BLaER1 treated with 17β-estradiol and CSF1 and Interleukin-3, amounts not matched to agents 10 nM and 100 nM (cell line): Measurements from ENCODE around the gene LMNTD2.

Experiments used
- H3K27ac ChIP-seq, 11 experiments: shearing (Covaris generic); formaldehyde crosslinking; 2 replicates each; pipeline ENCODE4 v1.8.1; 2022
- H3K27me3 ChIP-seq, 11 experiments: shearing (Covaris generic); formaldehyde crosslinking; 2 replicates each; pipeline ENCODE4 v1.8.1; 2022
- H3K36me3 ChIP-seq, 11 experiments: shearing (Covaris generic); formaldehyde crosslinking; 2 replicates each; pipeline ENCODE4 v1.8.1; 2022
- H3K4me1 ChIP-seq, 10 experiments: shearing (Covaris generic); formaldehyde crosslinking; 2 replicates each; pipeline ENCODE4 v1.8.1; 2022
- H3K4me2 ChIP-seq, 11 experiments: shearing (Covaris generic); formaldehyde crosslinking; 2 replicates each; pipeline ENCODE4 v1.8.1; 2022
- H3K4me3 ChIP-seq, 10 experiments: shearing (Covaris generic); formaldehyde crosslinking; 2 replicates each; pipeline ENCODE4 v1.8.1; 2022
- H3K9ac ChIP-seq, 11 experiments: shearing (Covaris generic); formaldehyde crosslinking; 2 replicates each; pipeline ENCODE4 v1.8.1; 2022
- H3K9me3 ChIP-seq, 11 experiments: shearing (Covaris generic); formaldehyde crosslinking; replicated peaks in 1 of 11; 2 replicates each; pipeline ENCODE4 v1.8.1; 2022
- H4K20me1 ChIP-seq, 11 experiments: shearing (Covaris generic); formaldehyde crosslinking; 2 replicates each; pipeline ENCODE4 v1.8.1; 2022
- Cebpa-rat ChIP-seq, 11 experiments: shearing (Covaris generic); IDR thresholded peaks; 2 replicates each; pipeline ENCODE4 v1.8.1; 2022

The LMNTD2 gene

DNA sequence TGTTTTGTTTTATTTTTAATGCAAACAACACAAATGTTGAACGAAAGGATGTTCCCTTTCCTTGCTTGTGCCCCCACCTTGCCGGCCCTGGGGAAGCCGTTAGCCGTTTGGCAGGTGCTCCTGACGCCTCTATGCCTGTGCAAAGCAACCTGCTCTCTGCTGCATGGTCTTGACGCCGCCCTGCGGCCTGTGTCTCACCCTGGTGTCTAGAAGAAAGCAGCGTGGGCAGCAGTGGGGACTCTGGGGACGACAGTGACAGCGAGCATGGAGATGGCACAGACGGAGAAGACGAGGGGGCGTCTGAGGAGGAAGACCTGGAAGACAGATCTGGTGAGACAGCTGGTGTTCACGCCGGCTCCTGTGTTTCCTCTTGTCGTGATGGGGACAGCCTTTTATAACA lies 21.2 kb upstream of the LMNTD2 start:
- no peak overlapping the region for H3K4me3 ChIP-seq
- no peak for TF ChIP-seq Cebpa-rat (IDR thresholded peaks at IDR 0.05)
- H3K27me3 ChIP-seq = no peaks in the 10 kb centered on the region
- H3K9ac ChIP-seq = 0 out of 22 replicates have a peak overlapping the region, but pooled peaks of 3 of the 11 experiments have one; percentile 4 to 31 (median 15)
- peaks cover 19 to 42% (median 34%) of the 10 kb centered on the region in 10 experiments for H3K4me1 ChIP-seq
- H4K20me1 ChIP-seq = peaks cover 92 to 100% (median 100%) of the 10 kb centered on the region in 11 experiments
- peaks cover 49 to 92% (median 75%) of the 10 kb centered on the region in 11 experiments for H3K36me3 ChIP-seq
- no peaks in the 10 kb centered on the region for H3K9me3 ChIP-seq
- H3K27ac ChIP-seq = no peak overlapping the region
- no peak overlapping the region for H3K4me2 ChIP-seq

DNA sequence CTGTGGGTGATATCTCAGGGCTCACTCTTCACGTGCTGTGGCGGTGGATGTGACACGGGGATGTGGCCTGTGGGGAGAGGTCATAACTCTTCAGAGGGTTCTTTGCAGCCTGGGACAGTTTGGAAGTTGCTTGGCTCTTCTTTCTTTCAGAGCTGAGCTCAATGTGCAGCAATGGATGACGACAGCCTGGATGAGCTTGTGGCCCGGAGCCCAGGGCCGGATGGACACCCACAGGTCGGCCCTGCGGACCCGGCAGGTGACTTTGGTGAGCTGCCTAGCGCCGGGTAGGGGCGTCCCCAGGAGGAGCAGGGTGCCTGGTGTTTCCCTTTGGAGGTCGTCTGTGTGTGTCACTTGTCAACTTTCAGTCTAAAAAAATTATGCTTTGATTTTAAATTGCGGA lies 20.8 kb upstream of the LMNTD2 start:
- no peaks in the 10 kb centered on the region for H3K27me3 ChIP-seq
- H3K27ac ChIP-seq = no peak overlapping the region
- H3K9me3 ChIP-seq = no peaks in the 10 kb centered on the region
- peaks cover 89 to 100% (median 98%) of the 10 kb centered on the region in 11 experiments for H4K20me1 ChIP-seq
- TF ChIP-seq Cebpa-rat (IDR thresholded peaks at IDR 0.05) = no peak
- peaks cover 44 to 88% (median 70%) of the 10 kb centered on the region in 11 experiments for H3K36me3 ChIP-seq
- peak overlapping the region in 5 of 11 experiments; percentile 4 to 31 (median 15); a peak in 2 of 22 replicates for H3K9ac ChIP-seq
- peaks cover 19 to 37% (median 34%) of the 10 kb centered on the region in 10 experiments for H3K4me1 ChIP-seq
- no peak overlapping the region for H3K4me3 ChIP-seq
- H3K4me2 ChIP-seq = no peak overlapping the region

DNA sequence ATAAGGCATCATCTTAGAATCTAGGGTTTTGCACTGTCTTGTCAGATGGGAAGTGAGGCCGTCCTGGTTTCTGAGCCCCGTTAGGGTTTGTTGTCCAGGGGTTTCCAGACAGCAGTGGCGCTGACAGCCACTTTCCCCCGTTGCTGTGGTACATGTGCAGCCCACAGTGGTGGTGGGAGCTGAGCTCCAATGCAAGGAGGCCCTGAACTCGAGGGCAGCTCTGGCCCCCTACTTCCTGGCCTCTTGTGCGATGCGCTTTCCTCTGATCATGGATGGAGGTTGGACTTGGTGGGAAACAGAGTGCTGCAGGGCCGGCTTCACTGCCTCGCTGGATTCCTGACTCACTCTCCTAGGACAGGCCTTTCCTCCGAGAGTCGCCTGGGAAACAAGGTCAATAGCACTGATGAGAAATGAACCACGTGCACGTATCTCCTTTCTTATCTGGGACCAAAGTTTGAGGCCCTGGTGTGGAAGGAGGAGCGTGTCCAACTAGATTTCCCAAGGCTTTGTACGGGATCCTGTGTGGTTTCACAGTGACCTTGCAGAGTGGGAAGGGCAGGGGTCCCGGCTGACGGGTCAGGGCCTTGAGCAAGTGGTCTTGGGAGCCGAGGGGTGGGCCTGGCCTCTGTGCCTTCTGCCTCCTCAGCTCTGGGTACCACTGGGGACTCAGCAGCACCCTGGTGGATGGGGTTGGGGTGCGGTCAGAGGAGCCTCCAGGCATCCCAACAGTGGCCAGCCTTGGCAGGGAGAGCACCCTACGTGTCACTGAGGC lies 19.5 kb upstream of the LMNTD2 start:
- Histone ChIP-seq H3K27me3 (peaks cover 5 to 7% (median 6%) of the 10 kb centered on the region in 11 experiments; a peak in 21 of 22 replicates), H3K36me3 (peaks cover 36 to 74% (median 60%) of the 10 kb centered on the region in 11 experiments), H3K4me2 (peak overlapping the region in 4 of 11 experiments; percentile 19 to 99 (median 58); a peak in 3 of 22 replicates), H4K20me1 (peaks cover 78 to 92% (median 85%) of the 10 kb centered on the region in 11 experiments), H3K4me3 (no peak overlapping the region), H3K27ac (no peak overlapping the region), H3K9ac (peak overlapping the region; percentile 5 to 100 (median 49); a peak in 16 of 22 replicates), H3K4me1 (peaks cover 25 to 41% (median 38%) of the 10 kb centered on the region in 10 experiments), H3K9me3 (no peaks in the 10 kb centered on the region)
- no peak for TF ChIP-seq Cebpa-rat (IDR thresholded peaks at IDR 0.05)

DNA sequence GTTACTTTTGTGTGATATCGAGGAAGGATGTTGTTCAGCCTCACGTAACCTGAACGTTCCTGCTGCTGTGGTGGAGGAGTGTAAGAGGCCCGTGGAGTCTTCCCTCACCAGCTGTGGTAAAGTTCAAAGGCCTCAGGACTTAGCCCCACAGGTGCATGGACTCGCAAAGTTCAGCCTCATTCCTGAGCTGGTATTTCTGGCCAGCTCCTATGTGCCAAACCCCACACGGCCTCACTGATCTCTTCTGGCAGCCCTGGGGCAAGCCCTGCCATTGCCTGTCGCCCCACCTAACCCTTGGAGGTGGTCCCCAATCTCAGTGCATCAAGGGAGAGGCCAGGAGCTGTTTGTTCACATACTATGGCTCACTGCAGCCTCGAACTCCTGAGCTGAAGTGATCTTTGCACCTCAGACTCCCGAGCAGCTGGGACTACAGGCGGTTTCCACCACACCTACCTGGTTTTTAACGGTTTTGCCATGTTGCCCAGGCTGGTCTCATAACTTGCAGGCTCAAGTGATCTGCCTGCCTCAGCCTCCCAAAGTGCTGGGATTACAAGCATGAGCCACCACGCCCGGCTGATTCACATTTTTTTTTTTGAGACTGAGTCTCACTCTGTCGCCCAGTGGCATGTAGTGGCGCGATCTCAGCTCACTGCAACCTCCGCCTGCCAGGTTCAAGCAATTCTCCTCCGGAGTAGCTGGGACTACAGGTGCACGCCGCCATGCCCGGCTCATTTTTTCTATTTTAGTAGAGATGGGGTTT lies 17.9 kb upstream of the LMNTD2 start:
- Histone ChIP-seq H3K9ac (peak overlapping the region; percentile 96 to 100 (median 99); a peak in 21 of 22 replicates), H3K4me2 (peak overlapping the region; percentile 87 to 100 (median 98)), H3K36me3 (peaks cover 23 to 59% (median 46%) of the 10 kb centered on the region in 11 experiments), H3K4me1 (peaks cover 40 to 55% (median 49%) of the 10 kb centered on the region in 10 experiments), H3K27me3 (peaks cover 8 to 18% (median 16%) of the 10 kb centered on the region in 11 experiments; a peak in 21 of 22 replicates), H4K20me1 (peaks cover 65 to 82% (median 69%) of the 10 kb centered on the region in 11 experiments), H3K9me3 (no peaks in the 10 kb centered on the region), H3K27ac (peak overlapping the region in 2 of 11 experiments; percentile 34 to 99; a peak in 1 of 22 replicates), H3K4me3 (peak overlapping the region; percentile 82 to 100 (median 93); a peak in 18 of 20 replicates)
- TF ChIP-seq Cebpa-rat (IDR thresholded peaks at IDR 0.05) = no peak

DNA sequence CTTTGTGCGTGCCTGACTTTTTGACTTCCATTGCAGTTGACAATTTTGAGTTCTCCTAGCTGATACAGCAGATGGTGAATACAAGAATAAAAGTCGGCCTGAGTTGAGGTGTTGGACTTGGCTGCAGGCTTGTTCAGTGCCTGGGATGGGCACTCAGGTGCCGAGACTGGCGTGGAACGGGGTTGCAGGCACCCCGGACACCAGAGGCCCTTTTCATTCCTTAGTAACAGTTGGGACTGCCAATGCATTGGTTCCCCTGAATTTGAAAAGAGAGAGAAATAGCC lies 17.0 kb upstream of the LMNTD2 start:
- peaks cover 57 to 73% (median 60%) of the 10 kb centered on the region in 11 experiments for H4K20me1 ChIP-seq
- peak overlapping the region; percentile 82 to 100 (median 93) for H3K4me3 ChIP-seq
- H3K4me2 ChIP-seq = peak overlapping the region; percentile 87 to 100 (median 98)
- H3K27ac ChIP-seq = peak overlapping the region in 10 of 11 experiments; percentile 96 to 100 (median 100); a peak in 21 of 22 replicates
- peaks cover 40 to 55% (median 49%) of the 10 kb centered on the region in 10 experiments for H3K4me1 ChIP-seq
- H3K9ac ChIP-seq = peak overlapping the region; percentile 96 to 100 (median 99)
- H3K36me3 ChIP-seq = peaks cover 14 to 50% (median 37%) of the 10 kb centered on the region in 11 experiments
- no peaks in the 10 kb centered on the region for H3K9me3 ChIP-seq
- peaks cover 8 to 24% (median 16%) of the 10 kb centered on the region in 11 experiments; a peak in 21 of 22 replicates for H3K27me3 ChIP-seq
- TF ChIP-seq Cebpa-rat (IDR thresholded peaks at IDR 0.05) = no peak

DNA sequence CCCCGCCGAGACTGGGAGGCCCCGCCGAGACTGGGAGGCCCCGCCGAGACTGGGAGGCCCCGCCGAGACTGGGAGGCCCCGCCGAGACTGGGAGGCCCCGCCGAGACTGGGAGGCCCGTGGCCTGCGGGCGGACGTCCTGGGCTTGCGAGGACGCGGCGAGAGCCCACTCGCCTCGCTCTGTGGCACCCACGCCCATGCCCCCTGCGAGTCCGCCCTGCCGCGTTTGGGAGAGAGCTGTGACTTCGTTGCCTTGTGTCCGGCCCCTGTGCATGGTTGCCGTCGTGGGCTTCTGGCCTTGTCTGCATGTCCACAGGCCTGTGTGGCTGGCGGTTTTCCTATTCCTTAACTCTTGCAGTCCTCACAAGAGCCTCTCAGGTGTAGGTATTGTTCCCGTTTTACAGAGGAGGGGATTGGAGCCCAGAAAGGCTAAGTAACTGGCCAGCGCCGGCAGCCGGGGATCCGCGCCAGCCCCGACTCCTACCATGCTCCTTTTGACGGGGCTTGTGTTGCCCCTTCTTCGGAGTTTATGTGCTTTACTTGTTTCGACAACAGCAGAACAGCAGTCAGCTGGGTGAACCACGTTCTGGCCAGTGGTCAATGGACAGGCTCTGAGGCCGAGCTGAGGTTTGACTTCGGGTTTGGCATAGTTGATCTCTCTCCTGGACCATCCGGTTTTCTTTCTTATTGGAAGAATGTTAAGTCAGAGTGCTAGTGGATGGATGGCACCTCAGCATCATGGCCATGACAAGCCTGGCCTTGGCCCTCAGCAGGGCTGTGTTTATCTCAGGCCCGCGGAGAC lies 16.5 kb upstream of the LMNTD2 start:
- Histone ChIP-seq H3K4me3 (peak overlapping the region; percentile 82 to 100 (median 93)), H4K20me1 (peaks cover 53 to 68% (median 55%) of the 10 kb centered on the region in 11 experiments), H3K4me1 (peaks cover 40 to 55% (median 49%) of the 10 kb centered on the region in 10 experiments), H3K27me3 (peaks cover 8 to 24% (median 16%) of the 10 kb centered on the region in 11 experiments; a peak in 21 of 22 replicates), H3K9me3 (no peaks in the 10 kb centered on the region), H3K4me2 (peak overlapping the region; percentile 87 to 100 (median 98)), H3K9ac (peak overlapping the region; percentile 96 to 100 (median 99)), H3K36me3 (peaks cover 9 to 44% (median 31%) of the 10 kb centered on the region in 11 experiments), H3K27ac (peak overlapping the region; percentile 96 to 100 (median 100))
- no peak for TF ChIP-seq Cebpa-rat (IDR thresholded peaks at IDR 0.05)

DNA sequence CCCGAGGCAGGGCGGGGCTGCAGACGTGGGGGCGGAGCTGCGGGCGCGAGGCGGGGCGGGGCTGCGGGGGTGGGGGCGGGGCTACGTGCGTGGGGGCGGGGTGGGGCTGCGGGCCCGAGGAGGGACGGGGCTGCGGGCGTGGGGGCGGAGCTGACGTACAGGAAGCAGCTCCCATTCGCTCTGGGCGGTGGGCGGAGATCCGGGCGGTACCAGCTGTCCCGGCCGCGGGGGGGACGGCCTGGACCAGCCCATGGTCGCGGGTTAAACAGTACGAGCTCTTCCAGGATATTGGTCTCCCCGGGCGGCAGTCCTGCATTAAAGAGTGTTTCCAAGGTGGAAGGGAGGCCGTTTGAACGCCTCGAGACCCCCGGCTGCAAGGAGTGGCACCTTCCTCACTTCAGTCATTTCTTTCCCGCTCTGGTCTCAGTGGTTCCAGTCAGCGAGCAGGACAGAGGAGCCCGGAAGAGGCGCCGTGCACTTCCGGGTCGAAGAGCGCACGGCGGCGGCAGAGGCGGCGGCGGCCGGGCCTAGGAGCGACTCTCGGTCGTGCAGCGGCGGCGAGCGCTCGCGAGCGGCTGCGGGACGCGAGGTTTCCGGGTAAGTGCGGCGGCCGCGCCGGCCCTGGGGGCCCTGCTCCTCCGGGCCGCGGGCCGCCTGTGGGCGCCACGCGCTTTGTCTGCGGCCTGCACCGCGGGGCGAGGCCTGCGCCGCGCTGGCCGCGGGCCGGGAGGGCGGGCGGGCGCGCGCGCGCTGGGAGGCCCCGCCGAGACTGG lies 15.6 kb upstream of the LMNTD2 start, which contains the start of gene PHRF1:
PHRF1 (plus strand) TSS at position 475 of the 773 bp plus-strand sequence. CDS start 5,043 bp downstream, outside the sequence.
- no peaks in the 10 kb centered on the region for H3K9me3 ChIP-seq
- peaks cover under 1 to 36% (median 23%) of the 10 kb centered on the region in 11 experiments for H3K36me3 ChIP-seq
- H3K9ac ChIP-seq = peak within 1 kb of the TSS; percentile 96 to 100 (median 99)
- peaks cover 8 to 24% (median 16%) of the 10 kb centered on the region in 11 experiments; a peak in 21 of 22 replicates for H3K27me3 ChIP-seq
- peaks cover 44 to 59% (median 47%) of the 10 kb centered on the region in 11 experiments for H4K20me1 ChIP-seq
- TF ChIP-seq Cebpa-rat (IDR thresholded peaks at IDR 0.05) = no peak
- H3K4me1 ChIP-seq = peaks cover 40 to 55% (median 49%) of the 10 kb centered on the region in 10 experiments
- H3K4me2 ChIP-seq = peak within 1 kb of the TSS; percentile 98 to 100 (median 99)
- peak within 1 kb of the TSS; percentile 96 to 100 (median 100) for H3K27ac ChIP-seq
- peak within 1 kb of the TSS; percentile 82 to 100 (median 93) for H3K4me3 ChIP-seq
